HEK293 (cell line): Measurements from ENCODE around the gene OR10A6.

Experiments
- CTCF ChIA-PET: fragments of 350-600 bp; formaldehyde crosslinking; extraction: SDS; loops from one replicate; lab custom pipeline; 2021; ENCODE audit warnings: antibody characterized with exemption; lab: Yijun Ruan, JAX
- POLR2A ChIA-PET: fragments of 300-600 bp; formaldehyde crosslinking; extraction: SDS; loops from one replicate; lab custom pipeline; 2020; ENCODE audit warnings: antibody characterized with exemption, inconsistent platforms; lab: Yijun Ruan, JAX
- H3K27ac ChIP-seq: fragments of 200-500 bp; sonication (Bioruptor generic); 2 replicates; pipeline ENCODE4 v1.5.1; 2014; ENCODE audit warnings: low read depth, low read length, control low read depth, inconsistent platforms; ENCODE audit errors: extremely low read depth
- H3K36me3 ChIP-seq, 2 experiments: fragments of 200-500 bp in 1 of 2; sonication (Bioruptor generic) in 1 of 2; 1 replicate in 1 of 2; 2 replicates in 1 of 2; pipeline ENCODE4 v1.5.1; 2014 to 2017; ENCODE audit warnings: inconsistent platforms in 2 of 2, low read length in 2 of 2; ENCODE audit not compliant: control insufficient read depth in 2 of 2, insufficient read depth in 1 of 2
- H3K4me1 ChIP-seq: fragments of 200-500 bp; sonication (Bioruptor generic); 2 replicates; pipeline ENCODE4 v1.5.1; 2014; ENCODE audit warnings: mild to moderate bottlenecking, low read length, inconsistent platforms; ENCODE audit not compliant: control insufficient read depth, insufficient read depth
- H3K4me3 ChIP-seq: 2 replicates; pipeline ENCODE4 v1.5.1; 2011; ENCODE audit warnings: low read depth, mild to moderate bottlenecking, control low read depth, low read length, moderate library complexity
- H3K9me3 ChIP-seq: fragments of 200-500 bp; sonication (Bioruptor generic); 2 replicates; pipeline ENCODE4 v1.5.1; 2014; ENCODE audit warnings: low read depth, low read length, inconsistent platforms; ENCODE audit not compliant: control insufficient read depth, insufficient read depth
- GLI4 ChIP-seq: fragments of 450-650 bp; formaldehyde crosslinking; IDR thresholded peaks from 2 replicates; pipeline ENCODE4 v1.5.1; 2016; ENCODE audit warnings: missing biosample characterization, missing genetic modification characterization
- MEIS1 ChIP-seq: sonication (generic); formaldehyde crosslinking; IDR thresholded peaks from 2 replicates; pipeline ENCODE4 v1.8.1; 2022; ENCODE audit warnings: missing genetic modification reagents, mild to moderate bottlenecking, borderline replicate concordance
- SCRT2 ChIP-seq: fragments of 450-650 bp; formaldehyde crosslinking; IDR thresholded peaks from 2 replicates; pipeline ENCODE4 v1.5.1; 2016; ENCODE audit warnings: missing biosample characterization, missing genetic modification characterization
- SP3 ChIP-seq: fragments of 450-650 bp; formaldehyde crosslinking; IDR thresholded peaks from 2 replicates; pipeline ENCODE4 v1.5.1; 2016; ENCODE audit warnings: missing biosample characterization, missing genetic modification characterization
- ZBTB1 ChIP-seq: fragments of 450-650 bp; formaldehyde crosslinking; IDR thresholded peaks from 2 replicates; pipeline ENCODE4 v1.5.1; 2016; ENCODE audit warnings: missing biosample characterization, missing genetic modification characterization
- ZBTB6 ChIP-seq: fragments of 450-650 bp; formaldehyde crosslinking; IDR thresholded peaks from 2 replicates; pipeline ENCODE4 v1.5.1; 2017; ENCODE audit warnings: missing biosample characterization, missing genetic modification characterization
- ZNF214 ChIP-seq: fragments of 450-650 bp; formaldehyde crosslinking; IDR thresholded peaks from 2 replicates; pipeline ENCODE4 v1.5.1; 2017; ENCODE audit warnings: missing biosample characterization, mild to moderate bottlenecking, missing genetic modification characterization, borderline replicate concordance
- ZNF239 ChIP-seq: fragments of 450-650 bp; formaldehyde crosslinking; IDR thresholded peaks from 2 replicates; pipeline ENCODE4 v1.5.1; 2016; ENCODE audit warnings: missing biosample characterization, missing genetic modification characterization
- ZNF324 ChIP-seq: fragments of 450-650 bp; formaldehyde crosslinking; IDR thresholded peaks from 2 replicates; pipeline ENCODE4 v1.5.1; 2016; ENCODE audit warnings: missing biosample characterization, missing genetic modification characterization
- ZNF513 ChIP-seq: fragments of 450-650 bp; IDR thresholded peaks from 2 replicates; pipeline ENCODE4 v1.5.1; 2018; ENCODE audit warnings: missing biosample characterization, missing genetic modification characterization
- ZNF518A ChIP-seq: fragments of 450-650 bp; formaldehyde crosslinking; conservative IDR thresholded peaks from 2 replicates; pipeline ENCODE4 v1.5.1; 2016; ENCODE audit warnings: low read depth, missing biosample characterization, missing genetic modification characterization
- ZNF530 ChIP-seq: fragments of 450-650 bp; formaldehyde crosslinking; IDR thresholded peaks from 2 replicates; pipeline ENCODE4 v1.5.1; 2016; ENCODE audit warnings: low read depth, missing biosample characterization, missing genetic modification characterization
- ZNF558 ChIP-seq: fragments of 450-650 bp; formaldehyde crosslinking; IDR thresholded peaks from 2 replicates; pipeline ENCODE4 v1.5.1; 2016; ENCODE audit warnings: missing biosample characterization, missing genetic modification characterization
- ZNF645 ChIP-seq: fragments of 450-650 bp; formaldehyde crosslinking; IDR thresholded peaks from 2 replicates; pipeline ENCODE4; 2016; ENCODE audit warnings: missing biosample characterization, missing genetic modification characterization
- ZNF670 ChIP-seq: fragments of 450-650 bp; formaldehyde crosslinking; IDR thresholded peaks from 2 replicates; pipeline ENCODE4 v1.5.1; 2016; ENCODE audit warnings: missing biosample characterization, missing genetic modification characterization, low read depth
- ZNF704 ChIP-seq: fragments of 450-650 bp; formaldehyde crosslinking; IDR thresholded peaks from 2 replicates; pipeline ENCODE4 v1.5.1; 2016; ENCODE audit warnings: missing biosample characterization, missing genetic modification characterization

OR10A6 gene

GRCh38 chr11:7964261-7964660 is 33.2 kb upstream of the OR10A6 start (continued):
- no peak for TF ChIP-seq ZBTB1 (tag by site-specific recombination)
- no peak for TF ChIP-seq SCRT2 (tag by site-specific recombination)
- TF ChIP-seq ZNF513 (tag by site-specific recombination) = no peak
- TF ChIP-seq, all 188 proteins: peak for 0

- CTCF ChIA-PET = no interaction called here
- Histone ChIP-seq H3K9me3 (no peaks in the 10 kb centered on the region), H3K4me3 (no peak overlapping the region), H3K36me3 (no peaks in the 10 kb centered on the region), H3K27ac (no peak overlapping the region), H3K4me1 (no peaks in the 10 kb centered on the region)
- POLR2A ChIA-PET = no interaction called here
- TF ChIP-seq ZNF214 (tag by site-specific recombination) = no peak
- no peak for TF ChIP-seq ZNF530
- TF ChIP-seq GLI4 = no peak
- no peak for TF ChIP-seq ZBTB6 (tag by site-specific recombination)
- TF ChIP-seq ZNF324 (tag by site-specific recombination) = no peak
- no peak for TF ChIP-seq SP3
- no peak for TF ChIP-seq ZNF558
- TF ChIP-seq ZNF239 = no peak
- TF ChIP-seq ZNF518A (tag by site-specific recombination) = no peak
- TF ChIP-seq ZNF645 (tag by site-specific recombination) = no peak
- no peak for TF ChIP-seq MEIS1 (CRISPR knock-in tag)
- TF ChIP-seq ZNF670 (tag by site-specific recombination) = no peak
- no peak for TF ChIP-seq ZNF704 (tag by site-specific recombination)
- TF ChIP-seq, all 188 proteins: peak for 0
Measured at GRCh38 chr11:7955191-7955590, 24.1 kb upstream of the OR10A6 start.
